K562 (cell line): ENCODE measurements around the gene EXOC5. TPM values are rescaled to one million over a fixed set of nuclear protein-coding genes. Genes with fewer than 3 reads are reported as not detected.

Source experiments
- ATAC-seq: fragments of 200-7000 bp; cut with Tn5 transposase; 3 replicates; pipeline ENCODE4 v1.9.1; 2020; ENCODE audit warnings: moderate library complexity
- BruUV-seq: library from RNA; stranded (reverse); fragments of 400-500 nt; replicated peaks from 2 replicates; lab custom pipeline; 2021; lab: Mats Ljungman, UMichigan
- CTCF ChIA-PET: fragments of 300-600 bp; formaldehyde crosslinking; extraction: SDS; loops from one replicate; lab custom pipeline; 2021; ENCODE audit warnings: low intra/inter-chr PET ratio; lab: Yijun Ruan, JAX
- POLR2A ChIA-PET: fragments of 300-600, 350-650 bp; sonication (Branson Sonifier 250); formaldehyde crosslinking; extraction: SDS; loops from one replicate; lab custom pipeline; 2021; ENCODE audit warnings: antibody characterized with exemption, inconsistent platforms; lab: Yijun Ruan, JAX
- DNase-seq, 4 experiments: peaks; one replicate each; pipeline versions ENCODE4 v3.0.0 to v3.0.0-alpha.2; 2011 to 2018; ENCODE audit warnings: low spot score in 3 of 4, mixed read lengths in 3 of 4; ENCODE audit errors: extremely low read depth in 1 of 4
- FAIRE-seq: peaks from 2 replicates; lab custom pipeline; 2011; peaks lifted over from hg19 to GRCh38; lab: Jason Lieb, UNC
- H2AFZ ChIP-seq: 2 replicates; pipeline ENCODE4 v1.6.0; 2011; ENCODE audit warnings: low read depth, low read length, control low read depth, inconsistent platforms
- H3K27ac ChIP-seq: fragments of 200-600 bp; 3 replicates; pipeline ENCODE4 v1.8.0; 2011; ENCODE audit warnings: low read depth, mild to moderate bottlenecking, control low read depth, inconsistent platforms, low read length, moderate library complexity, mixed read lengths; ENCODE audit errors: extremely low read depth
- H3K27me3 ChIP-seq, 2 experiments: fragments of 300-600 bp in 1 of 2; 2 replicates in 1 of 2; 3 replicates in 1 of 2; pipeline versions ENCODE4 v1.6.0 to v1.8.0; 2011; ENCODE audit warnings: inconsistent platforms in 2 of 2, low read length in 2 of 2, mild to moderate bottlenecking in 1 of 2, mixed read lengths in 1 of 2, moderate library complexity in 1 of 2; ENCODE audit not compliant: control insufficient read depth in 2 of 2, insufficient read depth in 2 of 2
- H3K36me3 ChIP-seq: fragments of 300-600 bp; 3 replicates; pipeline ENCODE4 v1.8.0; 2011; ENCODE audit warnings: mild to moderate bottlenecking, low read length, inconsistent platforms; ENCODE audit not compliant: control insufficient read depth, insufficient read depth
- H3K4me1 ChIP-seq, 2 experiments: fragments of 200-600 bp in 1 of 2; replicated peaks in 1 of 2; 2 replicates in 1 of 2; 3 replicates in 1 of 2; pipeline versions ENCODE4 v1.5.1 to v1.8.0; 2011; ENCODE audit warnings: inconsistent platforms in 2 of 2, low read length in 2 of 2, mild to moderate bottlenecking in 1 of 2, mixed read lengths in 1 of 2, moderate library complexity in 1 of 2; ENCODE audit not compliant: control insufficient read depth in 2 of 2, insufficient read depth in 2 of 2
- H3K4me2 ChIP-seq: 2 replicates; pipeline ENCODE4 v1.6.1; 2011; ENCODE audit warnings: low read length, control low read depth, inconsistent platforms, mixed read lengths; ENCODE audit not compliant: insufficient read depth
- H3K4me3 ChIP-seq: fragments of 200-600 bp; sonication (generic), shearing (Covaris generic); 2 replicates; pipeline ENCODE4 v1.5.1; 2016; ENCODE audit warnings: control low read depth, inconsistent platforms
- H3K79me2 ChIP-seq: fragments of 200-600 bp; 3 replicates; pipeline ENCODE4 v1.8.0; 2011; ENCODE audit warnings: low read length, inconsistent platforms; ENCODE audit not compliant: control insufficient read depth, insufficient read depth
- H3K9ac ChIP-seq, 2 experiments: 2 replicates each; pipeline versions ENCODE4 v1.6.0 to v1.6.1; 2011; ENCODE audit warnings: low read depth in 2 of 2, low read length in 2 of 2, control low read depth in 1 of 2, inconsistent platforms in 1 of 2, mild to moderate bottlenecking in 1 of 2, mixed read lengths in 1 of 2; ENCODE audit not compliant: insufficient read depth in 1 of 2
- H3K9me1 ChIP-seq: one replicate; pipeline ENCODE4 v1.6.0; 2011; ENCODE audit warnings: inconsistent platforms, mild to moderate bottlenecking, low read length, moderate library complexity; ENCODE audit not compliant: control insufficient read depth, insufficient read depth
- H3K9me3 ChIP-seq: replicated peaks from 2 replicates; pipeline ENCODE4 v1.5.1; 2011; ENCODE audit warnings: low read depth, low read length, inconsistent platforms; ENCODE audit not compliant: control insufficient read depth, insufficient read depth
- H4K20me1 ChIP-seq: replicated peaks from 2 replicates; pipeline ENCODE4 v1.6.1; 2011; ENCODE audit warnings: low read length, inconsistent platforms, mixed read lengths; ENCODE audit not compliant: control insufficient read depth, insufficient read depth
- CREB1 ChIP-seq, 2 experiments: sonication (generic) in 1 of 2; formaldehyde crosslinking in 1 of 2; IDR thresholded peaks; 2 replicates each; pipeline versions ENCODE4 v1.6.1 to v1.8.0; 2012 to 2022; ENCODE audit warnings: inconsistent platforms in 1 of 2, mild to moderate bottlenecking in 1 of 2, missing genetic modification reagents in 1 of 2, moderate library complexity in 1 of 2
- FOXK1 ChIP-seq: sonication (generic); formaldehyde crosslinking; IDR thresholded peaks from 2 replicates; pipeline ENCODE4 v1.8.0; 2022; ENCODE audit warnings: missing genetic modification reagents, mild to moderate bottlenecking, borderline replicate concordance
- FOXP1 ChIP-seq: sonication (generic); formaldehyde crosslinking; IDR thresholded peaks from 2 replicates; pipeline ENCODE4 v1.8.0; 2022; ENCODE audit warnings: mild to moderate bottlenecking, missing genetic modification reagents
- NR4A1 ChIP-seq, 2 experiments: fragments of 250-450 bp in 1 of 2; fragments of 450-650 bp in 1 of 2; sonication (Bioruptor Pico) in 1 of 2; IDR thresholded peaks; 2 replicates each; pipeline versions ENCODE4 v1.4.0 to v1.6.1; 2016 to 2020; ENCODE audit warnings: mild to moderate bottlenecking in 2 of 2, missing compliant biosample characterization in 1 of 2, missing genetic modification characterization in 1 of 2, moderate library complexity in 1 of 2
- PATZ1 ChIP-seq: fragments of 250-450 bp; sonication (Bioruptor Pico); IDR thresholded peaks from 2 replicates; pipeline ENCODE4 v1.5.0; 2020; ENCODE audit warnings: mild to moderate bottlenecking, borderline replicate concordance
- PPARD ChIP-seq: fragments of 250-450 bp; sonication (Bioruptor Pico); IDR thresholded peaks from 2 replicates; pipeline ENCODE4 v1.8.0; 2022; ENCODE audit warnings: inconsistent platforms, mild to moderate bottlenecking, moderate library complexity
- PREB ChIP-seq: sonication (generic); formaldehyde crosslinking; IDR thresholded peaks from 2 replicates; pipeline ENCODE4 v1.8.1; 2023; ENCODE audit warnings: mild to moderate bottlenecking, missing genetic modification reagents
- ZHX1 ChIP-seq: fragments of 150-350 bp; conservative IDR thresholded peaks from 2 replicates; pipeline ENCODE4 v1.6.1; 2014; ENCODE audit warnings: low read length
- ZNF124 ChIP-seq: sonication (generic); formaldehyde crosslinking; IDR thresholded peaks from 2 replicates; pipeline ENCODE4 v1.8.1; 2022; ENCODE audit warnings: missing genetic modification reagents
- ZNF224 ChIP-seq: sonication (generic); formaldehyde crosslinking; IDR thresholded peaks from 2 replicates; pipeline ENCODE4 v1.8.0; 2022; ENCODE audit warnings: mild to moderate bottlenecking, missing genetic modification reagents
- ZNF316 ChIP-seq: fragments of 450-650 bp; IDR thresholded peaks from 2 replicates; pipeline ENCODE4 v1.6.1; 2016
- ZNF324 ChIP-seq: fragments of 250-450 bp; sonication (Bioruptor Pico); IDR thresholded peaks from 2 replicates; pipeline ENCODE4 v1.4.0; 2020; ENCODE audit warnings: mild to moderate bottlenecking
- whole genome bisulfite sequencing: fragments of 100-300 bp; shearing (Covaris generic); methylation state at CpG from one replicate; pipeline ENCODE4 v1.1.6; 2016; ENCODE audit warnings: low coverage, mixed read lengths; ENCODE audit not compliant: insufficient coverage; ENCODE audit errors: missing lambda C conversion rate; 5-methylcytosine and 5-hydroxymethylcytosine counted together
- in situ Hi-C: fragments of 300-500 bp; cut with MboI; formaldehyde crosslinking; loops from 4 replicates; pipeline ENCODE4 v1.15.0; 2018; ENCODE audit warnings: inconsistent platforms, mixed read lengths
- intact Hi-C: fragments of 100-400 bp; cut with micrococcal nuclease; formaldehyde crosslinking; loops from 2 replicates; pipeline ENCODE4 v1.14.2; 2022
- polyA plus RNA-seq, 8 experiments: library from polyadenylated mRNA; depleted of rRNA in 4 of 8; stranded (reverse) in 5 of 8; unstranded in 3 of 8; fragments of >200 nt; fragmentation: Nextera tagmentation in 2 of 8; fragmentation: Illumina TruSeq in 1 of 8; extraction: Ambion mirVana in 2 of 8; extraction: Trizol in 1 of 8; gene quantifications; 2 replicates each; pipeline versions ENCODE4 v1.2.1 to v1.2.3, GENCODE V29; 2011 to 2014; ENCODE audit warnings: inconsistent platforms in 1 of 8, missing spikeins in 1 of 8
- total RNA-seq, 7 experiments: library from RNA; depleted of rRNA in 6 of 7; stranded (reverse); fragments of >200 nt in 6 of 7; fragmentation: Illumina TruSeq in 2 of 7; extraction: Trizol in 2 of 7; gene quantifications; 2 replicates each; pipeline versions ENCODE4 v1.2.1 to v1.2.3, GENCODE V29; 2011 to 2021; ENCODE audit warnings: low replicate concordance in 1 of 7
- TF ChIP-seq, protein P1 (sequence below), 2 experiments: fragments of 450-650 bp in 1 of 2; sonication (generic) in 1 of 2; formaldehyde crosslinking in 1 of 2; IDR thresholded peaks in 1 of 2; conservative IDR thresholded peaks in 1 of 2; 2 replicates each; pipeline versions ENCODE4 v1.6.1 to v1.8.1; 2016 to 2023; ENCODE audit warnings: mild to moderate bottlenecking in 2 of 2, moderate library complexity in 2 of 2, inconsistent platforms in 1 of 2, missing genetic modification reagents in 1 of 2

Gene EXOC5
- total and polyA plus RNA-seq, 9 of the 15 experiments (the other 6 are each of a cell fraction or from before 2014, with no cell fraction given) = 5.7 to 50.3 (median 32.0) TPM

DNA sequence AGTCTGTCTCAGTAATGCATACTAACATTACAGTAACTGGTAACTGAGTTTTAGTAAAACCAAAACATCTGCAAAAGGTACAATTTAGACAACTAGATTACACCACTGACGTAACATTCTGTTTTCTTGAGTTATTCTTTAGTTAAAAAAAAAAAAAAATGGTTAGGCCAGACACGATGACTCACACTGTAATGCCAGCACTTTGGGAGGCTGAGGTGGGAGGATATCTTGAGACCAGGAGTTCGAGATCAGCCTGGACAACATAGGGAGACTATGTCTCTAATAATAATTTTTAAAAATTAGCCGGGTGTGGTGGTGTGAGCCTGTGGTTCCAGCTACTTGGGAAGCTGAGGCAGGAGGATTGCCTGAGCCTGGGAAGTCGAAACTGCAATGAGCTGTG is 34.2 kb upstream of the EXOC5 start (continued):
- TF ChIP-seq PREB = no peak
- TF ChIP-seq, protein P1, sequence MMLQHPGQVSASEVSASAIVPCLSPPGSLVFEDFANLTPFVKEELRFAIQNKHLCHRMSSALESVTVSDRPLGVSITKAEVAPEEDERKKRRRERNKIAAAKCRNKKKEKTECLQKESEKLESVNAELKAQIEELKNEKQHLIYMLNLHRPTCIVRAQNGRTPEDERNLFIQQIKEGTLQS (IDR thresholded peaks at IDR 0.05) = peak; percentile 52
- TF ChIP-seq, protein P1 (CRISPR knock-in tag; conservative IDR thresholded peaks at IDR 0.05) = no peak

DNA sequence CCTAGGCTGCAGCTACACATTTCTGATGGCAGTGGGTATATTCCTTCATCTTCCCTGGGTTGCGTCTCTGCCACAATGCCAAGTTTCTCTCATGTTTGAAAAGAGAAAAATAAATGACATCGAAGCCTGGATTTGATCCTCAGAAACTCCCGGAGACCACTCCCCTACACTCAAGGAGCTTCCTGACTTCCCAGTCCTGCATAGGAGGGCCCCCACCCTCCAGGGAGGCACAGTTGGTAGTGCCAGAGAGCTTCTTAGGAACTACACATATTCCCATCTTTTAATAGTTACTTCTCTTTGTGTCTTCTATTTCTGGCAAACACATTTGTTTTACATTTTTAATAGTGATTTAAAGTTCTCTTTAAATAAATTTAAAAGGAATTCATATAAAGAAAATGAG is 30.8 kb upstream of the EXOC5 start:
- no peaks in the 10 kb centered on the region for H4K20me1 ChIP-seq
- DNase-seq (no peak), ATAC-seq (no peak), FAIRE-seq (no peak)
- intact Hi-C loops (loop anchor here (10.0 kb wide), 3 partner anchors 105 to 815 kb away; no protein-coding TSS in a partner anchor), in situ Hi-C loops (no loop called here)
- no peaks in the 10 kb centered on the region for H3K4me1 ChIP-seq
- H3K9me1 ChIP-seq = no peaks in the 10 kb centered on the region
- 67% methylated on average over 1 of the region's 3 CpGs for WGBS
- no peak overlapping the region for H2AFZ ChIP-seq
- no peak overlapping the region for H3K9ac ChIP-seq
- ChIA-PET CTCF (no interaction called here), POLR2A (no interaction called here)
- no peaks in the 10 kb centered on the region for H3K27me3 ChIP-seq
- no peaks in the 10 kb centered on the region for H3K79me2 ChIP-seq
- H3K36me3 ChIP-seq = no peaks in the 10 kb centered on the region
- H3K4me3 ChIP-seq = no peak overlapping the region
- no peaks in the 10 kb centered on the region for H3K9me3 ChIP-seq
- BruUV-seq = no TSS peak
- no peak overlapping the region for H3K27ac ChIP-seq
- H3K4me2 ChIP-seq = no peak overlapping the region
- no peak for TF ChIP-seq ZNF224 (CRISPR knock-in tag)
- TF ChIP-seq FOXK1 (CRISPR knock-in tag) = no peak
- TF ChIP-seq FOXP1 (CRISPR knock-in tag) = no peak
- no peak for TF ChIP-seq ZNF324 (CRISPR knock-in tag)
- no peak for TF ChIP-seq ZNF124 (CRISPR knock-in tag)
- no peak for TF ChIP-seq PATZ1 (CRISPR knock-in tag)
- TF ChIP-seq CREB1 (IDR thresholded peaks at IDR 0.05) = no peak
- TF ChIP-seq CREB1 (CRISPR knock-in tag; IDR thresholded peaks at IDR 0.05) = no peak
- TF ChIP-seq PPARD (CRISPR knock-in tag) = no peak
- no peak for TF ChIP-seq NR4A1 (CRISPR knock-in tag; IDR thresholded peaks at IDR 0.05)
- no peak for TF ChIP-seq NR4A1 (tag; IDR thresholded peaks at IDR 0.05)
- no peak for TF ChIP-seq ZNF316
- TF ChIP-seq ZHX1 = no peak
